Measurements from ENCODE around the gene PKDCC. TPM values are rescaled to one million over a fixed set of nuclear protein-coding genes. Genes with fewer than 3 reads are reported as not detected.

PKDCC gene
- total and polyA plus RNA-seq, 2 donors (not counting 1 experiment from before 2014, with no cell fraction given): 0.20 to 0.82 TPM

- DNase-seq: peak; percentile 22
- Histone ChIP-seq H3K27me3 (replicated peaks in 1 of 4; ENCODE audit: control extremely low read depth in 1 of 4, control insufficient read depth in 3 of 4, insufficient read depth in 4 of 4, low read length in 3 of 4) (peaks cover 0 to 50% (median 13%) of the 10 kb centered on the region in 4 experiments), H4K20me1 (ENCODE audit: control insufficient read depth, insufficient read depth, low read length, poor library complexity, severe bottlenecking) (no peaks in the 10 kb centered on the region), H3K4me1 (ENCODE audit: control insufficient read depth in 2 of 2, insufficient read depth in 2 of 2, low read length in 2 of 2) (peaks cover 12 to 13% of the 10 kb centered on the region in 2 donors), H3K4me3 (ENCODE audit: control extremely low read depth in 1 of 5, extremely low read depth in 1 of 5, insufficient read depth in 1 of 5, low read depth in 2 of 5, low read length in 4 of 5) (peak overlapping the region in 1 of 5 experiments; percentile 39), H2AFZ (ENCODE audit: insufficient read depth, low read depth, low read length, poor library complexity, severe bottlenecking) (peak overlapping the region; percentile 51), H3K9ac (ENCODE audit: low read length) (no peak overlapping the region), H3K79me2 (ENCODE audit: control insufficient read depth, insufficient read depth, low read length) (no peaks in the 10 kb centered on the region), H3K4me2 (replicated peaks; ENCODE audit: low read depth, low read length, poor library complexity, severe bottlenecking) (peak overlapping the region; percentile 70), H3K36me3 (replicated peaks in 1 of 2; ENCODE audit: control extremely low read depth in 1 of 2, control insufficient read depth in 1 of 2, extremely low read depth in 1 of 2, insufficient read depth in 2 of 2, low read length in 1 of 2) (no peaks in the 10 kb centered on the region), H3K27ac (ENCODE audit: low read length in 2 of 2) (no peak overlapping the region), H3K9me3 (ENCODE audit: control extremely low read depth in 1 of 3, control insufficient read depth in 2 of 3, insufficient read depth in 1 of 3, low read length in 2 of 3) (no peaks in the 10 kb centered on the region)
- Mint-ChIP-seq H3K4me1 (peaks cover 7% of the 10 kb centered on the region), H3K4me3 (peak overlapping the region; percentile 72), H3K27me3 (peaks cover 53% of the 10 kb centered on the region), H3K27ac (no peak overlapping the region), H3K9me3 (ENCODE audit: insufficient read depth) (no peaks in the 10 kb centered on the region)
- ChIA-PET CTCF (no interaction called here), POLR2A (no interaction called here)
- TF ChIP-seq EZH2 (IDR thresholded peaks at IDR 0.05; ENCODE audit: borderline replicate concordance, insufficient read depth, low read depth, low read length, poor library complexity, severe bottlenecking): no peak
- TF ChIP-seq CTCF (IDR thresholded peaks at IDR 0.05): no peak
- intact Hi-C loops (cut with micrococcal nuclease): no loop called here
- peak; percentile 14 for ATAC-seq (ENCODE audit: low read depth)
- WGBS (ENCODE audit: insufficient coverage): 9% methylated on average over 79 of the region's 80 CpGs
Measured at GRCh38 chr2:42048299-42049220, 739 bp downstream of the PKDCC start.
